HG03460 (cell line): ENCODE data around the gene GBF1.
"Not testable (repeated sequence)": the region's sequence is repeated elsewhere in the genome, so short reads cannot be mapped to it uniquely, and the experiment has no call there.

Experiments
- ATAC-seq: cut with Tn5 transposase; IDR thresholded peaks from one replicate; pipeline ENCODE4 v1.9.1; 2021; ENCODE audit not compliant: unreplicated experiment

Gene GBF1

DNA sequence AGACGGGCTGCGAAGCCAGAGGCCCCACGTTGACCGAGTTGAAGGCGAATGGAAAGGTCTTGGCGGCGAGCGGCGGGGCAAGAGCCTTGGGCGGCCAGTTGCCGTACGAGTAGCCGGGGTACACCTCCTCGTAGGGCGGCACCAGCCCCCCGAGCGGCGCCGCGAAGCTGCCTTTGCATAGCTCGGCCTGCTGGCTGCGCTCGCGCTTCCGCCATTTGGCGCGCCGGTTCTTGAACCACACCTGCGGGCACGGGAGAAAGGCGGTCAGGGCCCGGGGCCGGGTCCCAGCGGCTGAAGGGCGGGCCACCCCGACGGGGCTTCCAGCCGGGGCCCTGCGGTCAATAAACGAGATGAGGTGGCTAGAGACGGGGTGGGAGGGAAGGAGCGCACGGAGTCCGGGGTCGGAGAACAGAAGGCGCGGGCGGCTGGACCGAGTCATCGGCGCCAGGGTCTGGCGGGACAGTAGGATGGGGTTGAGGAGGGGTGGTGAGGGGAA, 14.4 kb upstream of the GBF1 start:
- no peak for ATAC-seq

DNA sequence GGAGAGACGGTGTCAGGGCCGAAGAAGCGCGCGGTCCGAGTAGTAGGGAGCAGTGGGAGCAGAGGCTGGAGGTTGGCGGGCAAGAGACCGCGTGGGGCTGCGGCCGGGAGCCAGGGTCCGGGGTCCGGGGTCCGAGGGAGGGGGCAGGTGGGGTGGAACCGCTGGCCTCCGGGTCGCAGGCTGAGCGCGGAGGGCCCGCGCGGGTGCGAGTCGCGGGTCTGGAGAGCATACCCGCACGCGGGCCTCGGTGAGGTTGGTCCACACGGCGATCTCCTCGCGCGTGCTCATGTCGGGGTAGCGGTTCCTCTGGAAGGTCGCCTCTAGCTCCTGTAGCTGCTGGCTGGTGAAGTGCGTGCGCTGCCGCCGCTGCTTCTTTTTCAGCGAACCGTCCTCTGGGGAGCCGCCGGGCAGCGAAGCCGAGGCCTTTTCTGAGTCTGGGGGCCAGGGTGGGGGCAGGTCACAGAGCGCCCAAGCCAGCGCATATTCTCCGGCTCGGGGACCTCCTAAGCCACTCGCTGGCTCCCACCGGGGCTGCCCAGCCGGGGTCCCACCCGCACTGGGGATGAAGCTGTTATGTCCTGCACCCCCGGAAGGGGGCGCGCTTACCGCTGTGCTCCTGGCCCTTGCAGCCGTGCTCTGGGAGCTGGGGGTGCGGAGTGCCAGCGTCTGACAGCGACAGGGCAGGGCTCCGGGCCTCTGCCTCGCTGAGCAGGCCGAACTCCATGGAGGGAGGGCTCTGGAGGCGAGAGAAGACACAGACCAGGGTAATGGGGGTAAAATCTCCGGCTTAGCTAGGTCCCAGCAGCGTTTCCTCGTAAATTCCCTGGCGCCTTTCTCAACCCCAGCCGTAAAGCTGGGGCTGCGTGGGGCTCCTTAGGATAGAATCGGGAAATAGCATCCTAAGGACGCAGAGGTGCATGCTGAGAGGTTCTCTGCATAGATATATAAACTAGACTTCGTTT, 13.7 kb upstream of the GBF1 start:
- ATAC-seq, result no peak

DNA sequence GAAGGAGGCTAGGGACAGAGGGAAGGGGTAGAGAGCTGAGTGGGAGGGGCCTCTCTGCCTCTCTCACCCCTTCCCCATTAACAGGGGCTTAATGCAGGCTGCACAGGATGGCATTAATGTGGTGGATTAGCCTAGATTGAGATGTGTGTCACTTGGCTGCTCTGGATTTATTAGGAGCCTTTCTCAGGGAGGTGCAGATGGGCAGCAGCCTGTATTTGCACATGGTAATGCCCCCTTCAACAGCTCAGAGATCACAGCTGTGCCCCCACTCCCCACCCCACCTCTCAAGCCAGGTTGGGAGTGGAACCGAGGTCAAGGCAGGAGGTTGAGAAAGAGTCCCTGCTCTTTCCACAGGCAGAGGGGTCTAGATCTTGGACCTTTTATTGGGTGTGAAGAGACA, 11.3 kb upstream of the GBF1 start:
- no peak for ATAC-seq

DNA sequence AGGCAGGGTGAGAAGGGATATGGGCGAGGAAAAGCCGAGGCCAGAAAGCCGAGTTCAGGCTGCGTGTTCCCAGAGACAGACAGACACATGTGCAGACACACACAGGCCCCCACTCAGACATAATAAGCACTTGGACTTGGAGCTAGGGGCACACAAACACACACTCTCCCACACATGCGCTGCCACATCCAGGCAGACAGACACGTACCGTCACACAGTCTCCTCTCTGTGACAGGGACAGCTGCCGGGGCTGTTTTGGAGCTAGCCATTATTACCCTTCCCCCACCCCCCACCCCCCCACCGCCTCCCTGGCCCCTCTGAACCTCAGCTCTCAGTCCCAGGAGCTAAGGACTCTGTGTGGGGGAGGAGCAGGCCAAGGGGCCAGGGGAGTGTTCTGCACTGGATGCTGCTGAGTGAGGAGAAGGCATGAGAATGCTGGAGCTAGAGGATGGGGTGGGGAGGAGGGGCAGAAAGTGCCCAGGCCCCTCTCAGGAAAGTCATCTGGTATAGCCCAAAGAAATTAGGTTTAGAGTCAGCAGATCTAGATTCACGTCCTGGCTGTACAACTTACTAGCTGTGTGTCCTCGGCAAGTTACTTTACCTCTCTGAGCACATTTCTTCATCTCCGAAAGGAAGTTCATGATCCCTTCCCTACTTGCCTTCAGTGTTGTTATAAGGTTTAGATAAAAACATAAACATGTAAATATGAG, 10.3 kb upstream of the GBF1 start:
- ATAC-seq, result no peak

DNA sequence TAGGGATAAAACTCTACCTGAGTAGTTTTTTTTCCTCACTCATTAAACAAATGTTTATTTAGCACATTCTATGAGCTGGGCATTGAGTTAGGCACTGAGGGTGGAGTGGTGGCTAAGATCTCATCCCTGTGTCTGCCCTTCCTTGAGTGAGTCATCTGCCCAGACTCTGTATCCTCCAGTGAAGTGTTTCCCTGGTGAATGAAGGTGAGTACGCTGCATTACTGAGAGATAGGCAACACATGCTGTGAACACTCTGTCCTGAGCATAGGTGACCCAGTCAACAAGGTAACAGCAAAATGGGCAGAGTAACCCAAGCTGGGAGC, 9.8 kb upstream of the GBF1 start:
- no peak for ATAC-seq

DNA sequence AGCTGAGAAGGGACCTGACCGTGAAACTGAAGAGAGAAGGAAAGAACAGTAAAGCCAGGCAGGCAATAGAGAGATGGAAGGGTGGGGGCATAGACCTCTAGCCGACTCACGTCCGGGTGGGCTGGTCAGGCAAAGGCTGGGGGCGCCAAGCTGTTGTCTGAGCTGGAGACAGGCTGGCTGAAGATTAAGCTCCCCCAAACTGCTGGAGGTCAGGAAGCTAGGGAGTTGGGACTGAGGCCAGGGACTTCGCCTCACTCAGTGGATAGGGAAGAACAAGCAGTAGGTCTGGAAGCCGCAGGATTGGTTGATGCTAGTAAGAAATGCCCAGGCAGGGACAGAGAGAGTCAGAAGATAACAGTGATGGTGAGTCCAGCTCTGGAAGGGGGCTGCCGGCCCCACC, 9.3 kb upstream of the GBF1 start:
- ATAC-seq, result no peak

DNA sequence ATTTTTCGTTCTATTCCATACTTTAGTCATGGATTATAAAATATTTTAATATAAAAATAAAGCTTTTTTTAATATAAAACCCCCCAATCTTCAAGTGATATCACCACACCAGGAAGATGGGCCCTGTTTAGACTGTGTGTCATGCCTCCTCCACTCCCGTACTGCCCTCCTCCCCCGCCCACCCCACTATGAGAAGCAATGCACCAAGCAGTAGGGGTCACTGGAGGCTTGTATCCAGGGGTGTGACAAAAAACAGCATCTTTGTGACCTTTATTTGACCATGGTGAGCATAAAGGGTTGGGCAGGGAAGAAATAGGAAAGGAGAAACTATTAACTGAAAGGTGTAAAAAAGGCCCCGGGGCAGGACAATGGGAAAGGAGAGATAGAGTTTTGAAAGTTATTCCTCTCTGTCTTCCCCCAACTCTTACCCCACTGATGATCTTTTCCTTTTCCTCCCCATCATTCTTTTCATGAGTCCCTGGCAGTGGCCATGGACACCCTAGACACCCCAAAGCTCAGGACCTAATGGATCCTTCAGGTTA, 7.5 kb upstream of the GBF1 start:
- ATAC-seq, result no peak

DNA sequence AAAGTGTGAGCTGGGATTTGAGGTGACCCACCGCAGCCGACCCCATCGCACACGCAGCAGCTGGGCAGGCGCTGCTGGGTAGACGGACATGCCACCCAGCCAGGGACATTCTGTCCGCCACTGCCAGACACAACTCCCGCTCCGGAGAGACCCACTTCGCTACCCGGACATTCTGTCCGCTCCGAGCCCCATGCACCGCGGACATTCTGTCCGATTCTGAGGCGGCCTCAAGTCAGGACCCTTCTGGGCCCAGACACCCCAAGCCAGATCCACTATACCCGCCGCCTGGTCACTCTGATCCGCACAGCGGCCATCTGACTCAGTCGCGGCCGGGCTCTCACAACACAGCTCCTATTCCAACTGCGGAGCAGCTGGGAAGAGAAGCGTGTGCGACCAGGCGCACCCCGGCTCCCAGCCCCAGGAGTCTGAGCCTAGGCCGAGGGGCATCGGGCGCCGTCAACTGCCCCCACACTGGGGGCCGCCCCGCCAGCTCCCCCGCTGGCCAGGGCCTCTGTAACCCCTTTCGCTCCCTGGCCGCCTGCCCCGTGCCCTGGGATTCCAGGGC, 4.8 kb upstream of the GBF1 start:
- ATAC-seq, result no peak

DNA sequence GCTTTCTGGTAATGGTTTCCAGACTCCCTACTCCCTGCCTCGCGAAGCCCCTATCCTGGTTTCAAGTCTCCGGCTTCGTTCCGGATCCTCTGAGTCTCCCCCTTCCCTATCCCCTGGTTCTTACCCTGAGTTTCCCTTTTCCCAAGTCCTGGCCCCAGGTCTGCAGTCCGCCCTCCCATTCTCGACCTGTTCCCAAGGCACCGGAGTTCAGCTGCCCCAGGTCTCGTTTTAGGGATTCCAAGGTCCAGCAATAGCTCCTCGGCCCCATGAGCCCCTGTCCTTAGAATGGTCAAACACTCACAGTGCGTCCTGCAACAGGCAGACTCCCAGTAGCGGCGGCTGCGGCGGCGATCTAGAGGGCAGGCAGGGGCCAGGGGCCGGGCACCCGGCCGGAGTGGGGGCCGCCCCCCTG, 4.3 kb upstream of the GBF1 start:
- no peak for ATAC-seq

DNA sequence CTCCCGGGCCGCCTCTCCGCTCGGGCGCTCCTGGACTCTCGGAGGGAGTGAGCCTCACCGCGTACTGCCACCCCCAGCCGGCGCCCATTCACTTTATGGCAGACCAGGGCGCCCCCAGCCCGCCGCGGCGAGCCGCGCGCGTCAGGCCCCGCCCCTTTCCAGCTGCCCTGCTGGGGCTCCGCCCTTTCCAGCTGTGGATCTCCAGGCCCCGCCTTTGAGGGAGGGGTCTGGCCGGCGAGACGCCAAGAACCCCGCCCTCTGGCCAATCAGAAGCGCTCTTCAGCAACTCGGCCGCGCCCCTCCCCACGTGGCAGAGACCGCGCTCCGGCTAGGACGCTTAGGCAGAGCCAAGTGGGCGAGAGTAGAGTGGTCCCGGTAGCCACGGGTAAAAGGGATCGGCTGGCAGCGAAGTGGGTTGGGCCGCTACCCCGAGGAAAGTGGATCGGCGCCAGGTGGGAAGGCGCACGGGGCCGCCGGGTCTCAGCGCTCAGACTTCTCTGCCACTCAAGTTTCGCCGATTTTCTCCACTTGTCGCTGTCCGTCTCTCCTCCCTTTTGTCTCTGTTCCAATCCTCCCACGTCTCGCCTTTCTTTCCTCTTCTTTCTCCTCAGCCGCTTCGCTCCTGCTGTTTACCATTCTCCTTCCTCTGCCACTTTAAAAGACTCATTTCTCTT, 3.8 kb upstream of the GBF1 start, which contains the start of gene PITX3:
Gene PITX3, minus strand, starts transcription at position 69 of the 674 bp plus-strand sequence. CDS start 9,432 bp downstream, outside the sequence.
- peak; percentile 38 for ATAC-seq

DNA sequence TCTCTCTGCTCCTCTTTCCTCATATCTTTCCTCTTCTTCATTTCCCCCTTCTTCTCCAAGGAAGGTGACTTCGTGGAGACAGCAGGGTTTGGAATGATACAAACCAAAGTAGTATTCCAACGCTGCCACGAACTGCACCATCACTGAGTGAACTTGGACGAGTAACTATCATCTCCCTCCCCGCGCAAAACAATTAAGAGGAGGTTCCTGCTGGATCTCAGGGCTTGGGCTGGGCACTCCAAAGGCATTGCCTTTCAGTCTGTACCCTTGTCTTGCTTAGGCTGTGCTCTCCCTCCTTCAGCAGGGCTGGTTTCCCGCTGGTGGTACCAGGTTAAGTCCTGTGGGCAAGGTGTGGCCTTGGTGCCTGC, 3.2 kb upstream of the GBF1 start:
- no peak for ATAC-seq

DNA sequence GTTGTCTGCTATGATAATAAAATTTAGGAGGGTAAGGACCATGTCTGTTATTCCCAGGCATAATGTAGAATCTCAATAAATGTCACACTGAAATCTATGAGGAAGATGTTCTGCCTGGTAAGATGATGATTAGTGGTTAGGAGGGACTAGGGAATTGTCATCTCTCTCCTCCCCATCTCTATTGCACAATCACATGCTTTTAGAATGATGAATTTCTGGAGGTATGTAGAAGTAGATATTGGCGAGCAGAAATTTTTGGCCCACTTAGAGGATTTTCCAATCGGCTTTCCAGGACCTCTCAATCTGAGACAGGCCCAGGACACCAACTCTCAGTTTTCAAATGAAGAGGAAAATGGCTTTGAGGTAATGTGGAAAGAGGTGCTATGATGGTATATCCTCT, 2.0 kb upstream of the GBF1 start:
- no peak for ATAC-seq

DNA sequence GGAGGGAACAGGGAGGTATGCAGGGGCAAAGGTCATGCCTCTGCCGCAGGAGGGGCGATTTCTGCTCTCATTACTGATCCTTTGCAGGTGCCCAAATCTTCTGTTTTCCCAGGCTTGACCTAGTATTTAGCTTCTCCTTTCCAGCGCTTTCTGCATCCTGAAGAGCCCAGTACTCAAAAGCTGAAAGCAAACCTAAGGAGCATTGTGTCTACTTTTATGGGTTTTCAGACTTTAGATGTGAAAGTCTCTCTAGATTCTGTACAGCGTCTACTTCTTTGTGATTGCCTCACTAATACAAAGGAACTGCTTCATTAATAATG, 560 bp downstream of the GBF1 start:
- ATAC-seq, result no peak

DNA sequence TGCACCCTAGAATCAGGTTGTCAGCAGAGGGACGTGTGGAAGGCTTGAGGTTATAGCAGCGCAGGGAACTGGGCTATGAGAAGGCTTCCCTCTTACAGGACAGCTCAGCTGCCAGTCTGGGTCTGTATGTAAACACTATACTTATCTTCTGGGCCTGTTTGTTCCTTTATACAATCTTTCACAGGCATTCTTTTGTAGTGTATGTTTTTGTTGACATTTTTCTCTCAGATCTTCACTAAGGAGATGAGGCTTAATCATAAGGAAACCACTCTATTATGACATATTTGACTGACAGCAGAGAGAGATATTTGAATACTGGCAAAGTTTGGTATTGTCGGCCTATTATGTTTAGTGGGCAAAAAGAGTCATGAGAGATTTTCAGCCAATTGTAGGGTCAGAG, 929 bp downstream of the GBF1 start:
- no peak for ATAC-seq

DNA sequence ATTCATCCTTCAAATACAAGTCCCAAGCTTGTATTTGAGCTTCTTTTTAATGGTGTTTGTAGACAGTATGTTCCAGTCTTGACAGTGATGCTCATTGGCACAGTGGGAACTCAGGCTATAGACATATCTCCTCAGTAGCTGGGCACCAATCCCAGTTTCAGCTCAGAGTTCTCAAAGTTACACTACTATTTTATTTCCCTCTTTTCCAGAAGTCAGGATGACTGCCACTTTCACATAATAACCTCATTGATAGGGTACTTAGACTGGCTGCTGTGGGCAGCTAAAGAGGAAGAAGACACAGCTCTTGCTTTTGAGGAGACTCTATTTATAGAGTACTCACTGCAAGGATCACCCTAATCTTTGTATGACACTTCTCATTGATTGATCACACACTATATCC, 2.4 kb downstream of the GBF1 start:
- no peak for ATAC-seq

DNA sequence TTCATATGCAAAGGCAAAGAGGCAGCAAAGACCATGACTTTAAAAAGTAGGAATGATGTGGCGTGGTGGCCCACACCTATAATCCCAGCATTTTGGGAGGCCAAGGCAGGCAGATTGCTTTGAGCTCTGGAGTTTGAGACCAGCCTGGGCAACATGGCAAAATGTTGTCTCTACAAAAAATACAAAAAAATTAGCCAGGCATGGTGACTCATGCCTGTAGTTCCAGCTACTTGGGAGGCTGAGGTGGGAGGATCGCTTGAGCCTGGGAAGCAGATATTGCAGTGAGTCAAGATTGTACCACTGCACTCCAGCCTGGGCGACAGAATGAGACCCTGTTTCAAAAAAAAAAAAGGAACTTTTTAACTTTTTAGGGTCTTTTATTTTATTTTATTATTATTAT, 7.2 kb downstream of the GBF1 start:
- ATAC-seq, result not testable (repeated sequence)

DNA sequence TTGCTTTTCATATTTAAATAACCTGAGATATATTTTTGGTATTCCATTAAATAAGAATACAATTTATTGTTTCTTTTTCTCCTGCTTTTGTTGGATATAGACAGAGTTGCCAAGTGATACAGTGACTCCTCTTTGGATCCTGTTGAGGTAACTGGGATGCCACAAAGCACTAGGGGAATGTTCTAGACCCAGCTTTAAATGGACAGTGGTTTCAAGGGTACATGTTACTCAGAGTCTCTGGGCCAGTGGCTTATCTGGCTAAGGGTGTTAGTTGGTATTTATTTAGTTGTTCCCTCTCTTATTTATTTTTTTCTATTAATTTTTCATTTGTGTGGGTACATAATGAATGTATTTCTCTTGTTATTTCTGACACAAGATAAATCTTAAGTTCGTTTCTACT, 9.1 kb downstream of the GBF1 start:
- ATAC-seq, result no peak

DNA sequence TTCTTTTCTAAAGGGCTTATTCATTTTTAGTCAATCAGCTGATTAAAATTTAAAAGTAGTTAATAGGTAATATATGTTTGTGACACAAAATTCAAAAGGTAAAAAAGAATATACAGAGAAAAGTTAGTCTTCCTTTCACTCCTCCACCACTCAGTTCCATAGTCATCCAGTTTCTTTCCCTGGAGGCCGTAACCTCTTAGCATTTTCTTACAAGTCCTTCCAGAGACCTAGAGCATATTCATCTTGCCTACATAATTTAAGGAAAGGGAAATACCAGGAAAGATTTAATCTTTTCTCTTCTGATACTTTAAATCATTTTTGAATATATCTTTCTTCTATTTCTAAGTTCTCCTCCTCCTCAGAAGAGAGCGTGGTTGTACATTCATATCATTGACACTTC, 10.1 kb downstream of the GBF1 start:
- ATAC-seq, result no peak

DNA sequence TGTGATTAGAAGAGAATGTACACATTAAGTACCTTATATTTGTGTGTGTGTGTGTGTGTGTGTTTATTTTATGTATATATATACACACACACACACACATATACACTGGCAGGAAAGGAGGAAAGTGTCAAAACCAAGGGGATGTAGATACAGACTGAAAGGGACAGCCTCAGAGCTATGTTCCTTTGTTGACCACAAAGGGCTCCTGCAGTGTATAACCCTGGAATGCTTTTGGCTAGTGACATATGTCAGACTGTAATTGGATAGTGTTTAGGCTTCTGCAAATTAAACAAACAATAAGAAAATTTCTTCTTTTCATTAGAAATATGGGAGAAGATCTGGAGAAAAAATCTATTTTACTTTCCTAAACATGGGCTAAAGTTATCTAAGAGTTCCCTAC, 15.9 kb downstream of the GBF1 start:
- ATAC-seq, result no peak

DNA sequence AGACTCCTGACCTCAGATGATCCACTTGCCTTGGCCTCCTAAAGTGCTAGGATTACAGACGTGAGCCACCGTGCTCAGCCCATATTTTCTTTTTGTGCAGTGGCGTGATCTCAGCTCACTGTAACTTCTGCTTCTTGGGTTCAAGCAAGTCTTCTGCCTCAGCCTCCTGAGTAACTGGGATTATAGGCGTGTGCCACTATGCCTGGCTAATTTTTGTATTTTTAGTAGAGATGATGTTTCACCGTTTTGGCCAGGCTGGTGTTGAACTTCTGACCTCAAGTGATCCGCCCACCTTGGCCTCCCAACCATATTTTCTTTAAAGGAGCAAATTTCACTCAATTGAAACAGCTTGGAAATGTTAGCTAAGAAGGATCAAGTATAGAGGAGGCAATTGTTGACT, 16.5 kb downstream of the GBF1 start:
- ATAC-seq, result no peak

DNA sequence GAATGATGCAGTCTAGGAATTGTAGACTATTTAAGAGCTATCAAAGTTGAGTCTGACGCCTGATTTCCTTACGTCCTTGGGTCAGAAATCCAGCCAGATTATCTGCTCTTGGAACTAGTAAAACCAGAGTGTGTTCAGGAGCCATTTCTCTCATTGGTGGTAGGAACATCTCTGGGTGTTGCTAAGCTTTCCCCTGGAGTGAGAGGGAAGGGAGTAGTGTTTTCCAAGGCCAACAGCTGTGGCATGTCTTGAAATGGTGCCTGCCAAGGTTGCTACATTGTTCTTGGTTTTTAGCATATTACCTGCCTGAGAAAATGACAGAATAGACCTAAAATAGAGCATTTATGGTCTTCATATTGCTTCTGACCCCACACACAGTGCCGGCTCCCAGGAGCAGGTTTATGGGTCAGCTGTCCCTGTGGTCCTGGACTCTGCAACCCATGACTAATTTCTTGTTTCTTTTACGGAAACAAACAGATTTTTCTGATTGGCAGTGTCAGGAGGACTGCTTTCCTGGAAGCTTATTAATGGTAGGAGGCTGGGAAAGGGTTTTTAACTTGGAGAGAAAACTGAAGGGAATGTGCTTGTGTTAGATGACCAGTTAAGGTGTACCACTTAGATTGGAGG, 17.5 kb downstream of the GBF1 start:
- no peak for ATAC-seq
